Measurements from ENCODE around the gene MICAL1.

MICAL1 gene

DNA sequence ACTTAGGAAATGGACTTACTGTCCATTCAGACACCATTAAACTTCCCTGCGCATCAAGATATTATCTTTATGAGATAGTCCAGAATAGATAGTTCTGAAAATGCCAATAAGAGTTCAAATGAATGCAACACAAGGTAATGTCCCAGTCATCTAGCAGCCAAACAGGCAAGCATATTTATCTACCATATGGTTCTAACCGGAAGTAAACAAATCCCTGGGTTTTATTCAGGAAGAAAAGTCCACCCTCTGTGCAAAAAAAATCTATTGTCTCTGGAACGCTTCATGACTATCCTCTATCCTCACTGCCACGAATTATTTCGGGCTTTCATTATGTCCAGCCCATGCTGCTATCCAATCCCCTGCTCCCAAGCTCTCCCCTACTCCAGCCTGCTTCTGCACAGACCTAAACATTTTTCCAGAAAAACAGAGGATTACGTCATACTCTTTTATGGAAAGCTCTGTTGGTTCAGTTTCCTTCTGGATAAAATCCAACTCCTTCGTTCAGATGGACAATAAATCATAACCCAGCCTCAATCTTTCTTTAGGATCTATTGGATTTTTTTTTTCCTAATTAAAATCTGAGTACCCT is 26.6 kb downstream of the MICAL1 start:
- no peak for DNase-seq

DNA sequence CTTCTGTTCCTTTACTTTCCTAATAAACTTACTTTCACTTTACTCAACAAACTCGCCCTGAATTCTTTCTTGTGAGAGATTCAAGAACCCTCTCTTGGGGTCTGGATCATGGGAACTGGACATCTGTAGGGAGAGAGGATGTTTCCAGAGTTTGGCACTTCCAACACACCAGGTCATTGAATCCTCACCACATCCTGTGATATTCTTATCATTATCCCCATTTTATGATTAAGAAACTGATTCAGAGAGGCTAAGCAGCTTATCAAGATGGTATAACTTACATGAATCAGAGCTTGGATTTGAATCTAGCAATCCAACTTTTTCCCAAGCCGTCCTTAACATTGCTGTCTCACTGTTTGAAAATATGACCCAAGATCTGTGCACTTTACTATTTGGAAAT is 30.6 kb downstream of the MICAL1 start:
- DNase-seq, result no peak

DNA sequence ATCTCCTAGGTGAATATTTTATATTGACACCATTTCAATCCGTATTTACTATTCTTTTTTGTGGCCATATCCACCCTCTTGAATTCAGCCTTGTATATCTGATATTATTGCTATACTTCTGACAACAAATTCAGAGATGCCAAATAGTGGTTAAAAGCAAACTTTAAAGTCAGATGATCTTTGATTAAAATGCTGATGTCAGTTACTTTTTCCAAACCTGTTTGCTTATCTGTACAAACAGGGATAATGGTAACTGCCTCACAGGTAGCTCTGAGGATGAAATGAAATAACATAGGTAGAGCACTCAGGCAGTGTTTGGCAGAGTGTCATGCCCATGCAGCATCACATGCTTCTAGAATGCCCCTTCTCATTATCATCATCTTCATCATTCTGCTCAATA is 34.4 kb downstream of the MICAL1 start:
- DNase-seq, result no peak

- DNase-seq, result no peak
Observed at GRCh38 chr6:109420751-109421150, 34.8 kb downstream of the MICAL1 start.

- no peak for DNase-seq
Observed at GRCh38 chr6:109417646-109418045, 37.9 kb downstream of the MICAL1 start.

GRCh38 chr6:109411034-109411433 is 44.5 kb downstream of the MICAL1 start:
- DNase-seq, result no peak

DNA sequence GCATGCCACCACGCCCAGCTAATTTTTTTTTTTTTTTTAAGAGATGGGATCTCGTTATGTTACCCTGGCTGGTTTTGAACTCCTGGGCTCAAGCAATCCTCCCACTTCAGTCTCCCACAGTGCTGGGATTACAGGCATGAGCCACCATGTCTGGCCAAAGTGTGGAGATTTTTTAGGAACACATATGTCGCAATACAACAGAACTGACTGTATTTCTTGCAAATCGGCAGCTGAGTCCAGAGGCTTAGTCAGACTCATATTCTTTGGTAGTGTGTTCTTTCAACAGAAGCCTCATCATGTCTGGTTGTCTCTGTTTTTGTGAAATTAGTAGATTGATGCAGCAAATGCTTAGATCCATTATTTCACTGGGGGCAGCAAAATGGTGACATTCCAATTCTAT is 49.4 kb downstream of the MICAL1 start:
- DNase-seq, result no peak

DNA sequence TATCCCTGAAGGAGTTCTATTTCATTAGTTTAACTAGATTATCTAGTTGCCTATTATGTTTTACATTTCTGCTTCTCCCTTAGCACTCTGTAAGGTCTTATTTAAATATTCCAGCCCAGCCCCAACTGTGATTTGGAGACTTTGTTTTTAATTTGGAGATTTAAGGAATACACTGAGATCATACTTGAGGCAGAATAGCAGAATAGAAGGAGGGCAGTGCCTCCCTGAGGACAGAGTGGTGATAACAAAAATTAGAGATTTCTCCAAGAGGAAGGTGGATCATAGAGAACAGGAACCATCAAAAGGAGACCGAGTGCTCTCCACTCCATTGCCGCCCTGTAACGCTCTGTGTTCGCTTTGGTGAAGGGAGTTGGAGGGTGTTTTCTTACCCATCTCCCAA is 58.6 kb downstream of the MICAL1 start:
- DNase-seq, result no peak

GRCh38 chr6:109396046-109396718 is 59.4 kb downstream of the MICAL1 start:
- peak in 1 of 5 experiments; percentile 44 for DNase-seq
